Measurements from ENCODE around the gene RHBDL1. TPM values are rescaled to one million over a fixed set of nuclear protein-coding genes. Genes with fewer than 3 reads are reported as not detected.
A peak's percentile ranks its signal among the peaks of the same experiment; 100 is the strongest.

RHBDL1 gene
- total and polyA plus RNA-seq, 2 experiments from 2014 or later: 8.4 to 10.1 TPM

- peak overlapping the region; percentile 66 for H3K4me3 ChIP-seq
- no peaks in the 10 kb centered on the region; the same call in 2 of the 3 replicates for H3K9me3 Mint-ChIP-seq
- H3F3A ChIP-seq (replicated peaks; ENCODE audit: low read depth): peaks cover 18% of the 10 kb centered on the region
- H3K4me1 Mint-ChIP-seq: peaks cover 18% of the 10 kb centered on the region
- DNase-seq (ENCODE audit: low spot score) (peak; percentile 36), ATAC-seq (no peak; the same call in 2 of the 3 replicates)
- H3K36me3 ChIP-seq (ENCODE audit: insufficient read depth): peaks cover under 1% of the 10 kb centered on the region; the same call in 1 of the 2 replicates
- no peak overlapping the region for H3K27ac ChIP-seq (ENCODE audit: low read depth)
- H3K27me3 Mint-ChIP-seq (ENCODE audit: insufficient read depth, low read depth, poor library complexity): peaks cover 12% of the 10 kb centered on the region
- 0 out of 3 replicates have a peak overlapping the region, but pooled peaks have one; percentile 40 for H3K4me3 Mint-ChIP-seq
- H3K36me3 Mint-ChIP-seq (ENCODE audit: low read depth): peaks cover 9% of the 10 kb centered on the region; the same call in 2 of the 3 replicates
- H3K4me1 ChIP-seq (ENCODE audit: insufficient read depth): peaks cover 11% of the 10 kb centered on the region; the same call in 1 of the 2 replicates
- no peaks in the 10 kb centered on the region for H3K27me3 ChIP-seq (ENCODE audit: insufficient read depth)
- no peak overlapping the region for H3K27ac Mint-ChIP-seq
- no peaks in the 10 kb centered on the region for H3K9me2 ChIP-seq (ENCODE audit: insufficient read depth)
- H3K79me2 ChIP-seq (replicated peaks; ENCODE audit: insufficient read depth): peaks cover 4% of the 10 kb centered on the region; the same call in 1 of the 2 replicates
- H4K20me1 ChIP-seq (replicated peaks; ENCODE audit: insufficient read depth): peaks cover 3% of the 10 kb centered on the region
- H2AFZ ChIP-seq: no peak overlapping the region
- H3K4me2 ChIP-seq: peak overlapping the region; percentile 86
- no peak for TF ChIP-seq STAT1 (IDR thresholded peaks at IDR 0.05; ENCODE audit: unreplicated experiment)
- TF ChIP-seq REST (IDR thresholded peaks at IDR 0.05; ENCODE audit: unreplicated experiment): no peak
Measured at GRCh38 chr16:675884-676564, 553 bp downstream of the RHBDL1 start.

GRCh38 chr16:676565-676902 is 1.1 kb downstream of the RHBDL1 start:
- Histone ChIP-seq H3F3A (replicated peaks; ENCODE audit: low read depth) (peaks cover 23% of the 10 kb centered on the region), H3K79me2 (replicated peaks; ENCODE audit: insufficient read depth) (peaks cover 9% of the 10 kb centered on the region; the same call in 1 of the 2 replicates), H3K27ac (ENCODE audit: low read depth) (no peak overlapping the region), H3K27me3 (ENCODE audit: insufficient read depth) (no peaks in the 10 kb centered on the region), H3K4me1 (ENCODE audit: insufficient read depth) (peaks cover 11% of the 10 kb centered on the region; the same call in 1 of the 2 replicates), H2AFZ (no peak overlapping the region), H3K36me3 (ENCODE audit: insufficient read depth) (no peaks in the 10 kb centered on the region), H4K20me1 (replicated peaks; ENCODE audit: insufficient read depth) (peaks cover 8% of the 10 kb centered on the region), H3K4me3 (no peak overlapping the region; the same call in 1 of the 2 replicates), H3K9me2 (ENCODE audit: insufficient read depth) (no peaks in the 10 kb centered on the region), H3K4me2 (peak overlapping the region; percentile 74; the same call in 1 of the 2 replicates)
- no peaks in the 10 kb centered on the region; the same call in 2 of the 3 replicates for H3K9me3 Mint-ChIP-seq
- H3K4me1 Mint-ChIP-seq: peaks cover 23% of the 10 kb centered on the region
- peaks cover 13% of the 10 kb centered on the region for H3K36me3 Mint-ChIP-seq (ENCODE audit: low read depth)
- peaks cover 15% of the 10 kb centered on the region for H3K27me3 Mint-ChIP-seq (ENCODE audit: insufficient read depth, low read depth, poor library complexity)
- H3K4me3 Mint-ChIP-seq: peak overlapping the region; percentile 36; the same call in 2 of the 3 replicates
- DNase-seq (ENCODE audit: low spot score) (no peak), ATAC-seq (no peak)
- H3K27ac Mint-ChIP-seq: no peak overlapping the region; the same call in 1 of the 2 replicates
- TF ChIP-seq NANOG (IDR thresholded peaks at IDR 0.05; ENCODE audit: borderline replicate concordance) (no peak), STAT1 (IDR thresholded peaks at IDR 0.05; ENCODE audit: unreplicated experiment) (no peak), POLR2AphosphoS5 (IDR thresholded peaks at IDR 0.05; ENCODE audit: low read depth) (no peak), REST (IDR thresholded peaks at IDR 0.05; ENCODE audit: unreplicated experiment) (no peak), ZNF462 (CRISPR knock-in tag; IDR thresholded peaks at IDR 0.05) (no peak), ZNF331 (CRISPR knock-in tag; IDR thresholded peaks at IDR 0.05; ENCODE audit: low read depth) (no peak)
